ENCODE results near the gene CRMP1.
A peak's percentile ranks its signal among the peaks of the same experiment; 100 is the strongest.

The CRMP1 gene

DNA sequence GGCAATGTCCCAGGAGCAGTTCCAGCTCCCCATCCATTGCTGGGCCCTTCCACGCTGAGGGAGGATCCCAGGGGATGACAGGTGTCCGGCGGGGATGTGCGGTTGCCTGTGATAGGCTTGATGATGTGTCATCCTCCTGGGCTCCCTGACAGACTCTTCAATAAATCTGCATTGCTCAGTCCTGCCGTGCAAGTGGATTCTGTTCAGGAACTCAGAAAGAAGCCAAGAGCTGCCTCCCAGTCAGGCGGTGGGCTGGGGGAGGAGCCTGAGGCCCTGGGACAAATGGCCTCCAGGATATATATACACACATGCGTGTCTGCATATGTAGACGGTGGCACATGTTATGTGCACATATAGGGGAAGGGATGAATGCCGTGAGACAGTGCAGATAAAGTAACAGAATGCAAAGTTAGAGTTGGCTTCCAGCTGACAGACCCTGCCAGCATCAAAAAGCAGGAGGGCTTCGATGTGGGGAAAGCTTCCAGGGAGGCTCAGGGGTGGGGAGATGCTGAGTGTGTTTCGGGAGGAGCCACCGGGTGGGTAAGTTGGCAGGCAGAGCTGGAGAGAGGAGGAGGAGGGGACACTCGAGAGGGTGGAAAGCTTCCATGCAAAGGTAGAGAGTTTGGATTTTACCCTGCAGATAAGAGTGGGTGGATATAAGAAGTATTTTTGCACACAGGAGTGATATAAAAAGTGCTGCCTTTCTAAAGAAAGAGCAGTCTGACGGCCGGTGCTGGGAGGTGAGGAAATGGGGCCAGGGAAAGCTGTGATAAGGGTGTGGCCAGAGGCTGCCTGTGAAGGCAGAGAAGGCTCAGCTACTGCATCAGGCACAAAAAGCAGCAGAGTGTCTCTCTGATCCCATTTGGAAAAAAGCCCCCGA, 28.5 kb upstream of the CRMP1 start:
- no peak for DNase-seq (ENCODE audit: low spot score)

DNA sequence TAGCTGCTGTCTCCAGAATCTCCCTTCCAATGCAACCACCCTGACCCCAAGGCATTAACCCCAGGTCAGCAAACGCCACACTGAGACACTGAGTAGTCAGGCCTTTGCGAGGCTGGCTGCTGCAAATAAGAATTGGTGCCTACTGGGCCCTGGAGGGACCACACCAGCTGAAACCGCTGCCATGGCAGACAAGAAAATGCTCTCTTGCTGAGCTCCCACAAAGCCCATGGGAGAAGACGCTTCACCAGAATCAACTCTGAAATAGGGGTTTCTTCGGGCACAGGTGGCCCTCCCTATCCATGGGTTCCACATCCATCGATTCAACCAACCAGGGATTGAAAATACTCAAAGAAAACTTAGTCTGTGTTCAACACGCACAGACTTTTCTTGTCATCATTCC, 26.7 kb upstream of the CRMP1 start:
- no peak for DNase-seq (ENCODE audit: low spot score)

DNA sequence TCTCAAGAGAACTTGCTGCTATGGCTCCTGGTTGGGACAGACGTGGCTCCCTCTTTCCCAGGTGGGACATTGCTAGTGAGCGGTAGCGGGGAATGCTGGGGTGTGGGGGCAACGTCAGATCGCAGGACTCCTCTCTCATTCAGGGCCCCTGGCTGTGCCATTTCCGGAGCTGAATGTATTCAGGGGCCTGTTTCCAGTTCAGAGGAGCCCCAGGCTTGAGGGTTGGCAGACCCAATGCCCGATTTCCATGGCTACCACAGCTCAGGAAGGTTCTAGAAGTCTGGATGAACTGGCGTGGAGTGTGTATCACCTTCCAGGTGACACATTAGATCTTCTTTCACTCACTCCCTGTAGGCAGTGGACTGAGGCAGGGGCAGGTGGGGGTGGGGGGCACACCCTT, 26.2 kb upstream of the CRMP1 start:
- no peak for DNase-seq (ENCODE audit: low spot score)

DNA sequence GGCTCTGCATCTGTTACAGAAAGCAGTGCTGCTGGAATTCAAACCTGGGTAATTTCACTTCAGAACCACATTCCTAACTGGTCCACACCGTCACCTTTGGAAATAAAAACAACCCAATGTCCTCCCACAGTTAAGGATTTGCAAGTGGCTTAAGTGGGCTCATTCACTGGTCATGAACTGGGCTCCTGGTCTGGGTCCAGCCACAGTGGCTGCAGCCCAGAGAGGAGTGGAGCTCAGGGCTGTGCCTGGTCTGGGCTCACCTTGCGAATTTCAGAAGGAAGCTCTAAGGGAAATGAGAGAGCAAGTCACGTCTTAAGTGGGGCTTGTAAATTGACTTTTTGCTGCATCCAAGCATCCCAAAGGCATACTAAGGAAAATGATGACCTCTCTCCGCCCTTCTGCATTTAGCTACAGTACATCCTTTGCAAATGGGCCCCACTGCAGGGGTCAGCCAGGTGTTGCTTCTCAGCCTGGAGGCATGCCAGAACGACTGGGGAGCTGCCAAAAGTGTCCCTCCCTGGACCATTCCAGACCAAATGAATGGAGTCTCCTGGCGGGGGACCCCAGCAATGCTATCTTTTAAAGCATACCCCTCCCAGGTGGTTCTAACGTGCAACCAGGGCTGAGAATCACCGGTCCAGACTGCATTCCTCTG, 25.6 kb upstream of the CRMP1 start:
- no peak for DNase-seq (ENCODE audit: low spot score)

DNA sequence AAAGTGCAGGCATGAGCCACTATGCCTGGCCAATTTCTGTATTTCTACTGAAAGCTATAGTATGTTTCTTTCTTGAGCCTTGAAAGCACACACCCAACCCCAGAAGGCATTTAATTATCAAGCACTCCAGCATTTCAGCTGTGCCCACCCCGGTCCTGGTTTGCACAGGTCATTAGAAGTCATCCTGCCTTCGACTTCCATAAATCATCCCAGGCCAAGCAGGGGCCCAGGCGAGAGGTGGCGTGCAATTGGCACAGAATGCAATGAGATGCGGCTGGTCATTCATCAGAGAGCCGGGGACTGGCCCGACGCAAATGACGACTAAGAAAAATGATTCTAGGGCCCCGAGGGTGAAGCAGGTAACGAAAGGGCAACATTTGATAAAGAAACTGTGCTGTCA, 24.8 kb upstream of the CRMP1 start:
- no peak for DNase-seq (ENCODE audit: low spot score)

DNA sequence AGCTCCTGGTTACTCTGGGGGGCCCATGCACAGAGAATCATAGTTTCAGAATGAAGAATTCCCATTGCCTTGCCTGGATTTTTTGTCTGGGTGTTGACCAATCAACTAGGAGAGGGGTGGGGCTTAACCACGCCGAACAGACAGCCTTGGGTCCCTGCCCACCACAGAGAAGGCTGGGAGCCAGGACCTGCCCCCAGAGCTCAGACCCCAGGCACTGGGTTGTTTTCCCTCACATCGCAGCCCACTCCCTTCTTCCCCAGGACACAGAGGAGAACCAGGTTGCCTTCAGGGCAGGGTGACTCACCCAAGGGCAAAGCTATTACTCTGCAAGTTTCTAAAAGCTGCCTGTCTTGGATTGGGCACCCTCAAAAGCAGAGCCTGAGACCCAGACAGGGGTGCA, 23.3 kb upstream of the CRMP1 start:
- DNase-seq (ENCODE audit: low spot score), result no peak

DNA sequence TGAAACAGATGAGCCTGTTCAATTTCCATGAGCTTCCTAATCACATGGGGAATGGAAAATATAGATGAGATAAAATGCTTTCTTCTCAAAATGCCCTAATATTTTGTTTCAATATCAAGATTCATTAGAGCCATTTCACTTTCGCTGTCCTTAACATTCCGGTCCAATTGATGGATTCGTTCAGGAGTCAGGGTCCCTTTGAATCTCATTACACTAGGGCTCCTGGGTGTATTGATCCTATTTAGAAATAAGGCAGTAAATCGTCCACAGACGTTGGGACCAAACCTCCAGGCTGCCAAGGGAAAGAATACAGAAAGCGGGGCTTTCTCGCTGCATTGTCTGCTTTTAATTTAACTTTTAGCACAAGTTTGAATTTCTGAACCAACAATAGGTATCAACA, 20.6 kb upstream of the CRMP1 start:
- no peak for DNase-seq (ENCODE audit: low spot score)

DNA sequence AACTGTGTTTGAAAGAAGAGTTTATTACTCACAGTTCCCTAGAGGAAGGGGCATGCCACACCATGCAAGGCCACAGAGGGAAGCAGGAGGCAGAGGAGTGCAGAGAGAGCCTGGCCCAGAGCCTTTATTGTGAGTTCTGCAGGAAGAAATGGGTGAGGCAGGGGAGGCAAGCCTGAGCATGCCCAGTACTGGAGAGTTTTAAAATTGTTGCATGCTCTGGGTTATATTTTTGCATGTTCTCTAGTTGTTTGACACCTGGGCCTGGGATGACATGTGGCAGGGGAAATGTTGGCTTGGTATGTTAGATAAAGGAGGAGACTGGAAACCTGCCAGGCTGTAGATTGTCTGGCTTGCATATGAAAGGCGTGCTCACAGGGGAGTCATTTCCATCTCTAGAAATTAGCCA, 19.7 kb upstream of the CRMP1 start:
- no peak for DNase-seq (ENCODE audit: low spot score)

DNA sequence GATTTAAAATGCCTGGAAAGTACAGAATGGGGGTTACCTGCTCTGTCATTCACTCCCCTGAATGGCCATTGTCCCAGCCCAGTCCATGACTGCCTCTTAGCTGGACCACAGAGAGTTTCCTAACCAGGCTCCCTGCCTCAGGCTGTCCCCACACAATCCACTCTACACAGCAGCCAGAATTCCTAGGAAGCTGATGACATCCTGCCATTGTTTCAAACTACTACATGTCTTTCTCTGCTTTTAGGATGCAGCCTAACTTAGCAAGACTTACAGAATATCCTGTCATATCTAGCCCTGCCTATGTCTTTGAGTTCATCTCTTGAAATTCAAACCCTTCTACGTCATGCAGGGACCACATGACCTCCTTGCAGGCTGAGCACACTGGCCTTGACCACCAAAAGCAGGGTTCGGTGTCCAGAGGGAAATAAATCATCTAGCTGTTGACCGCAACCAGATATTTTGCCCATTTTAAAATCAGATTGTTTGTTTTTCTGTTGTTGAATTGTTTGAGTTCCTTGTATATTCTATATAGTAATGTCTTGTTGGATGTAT, 16.1 kb upstream of the CRMP1 start:
- no peak for DNase-seq (ENCODE audit: low spot score)

DNA sequence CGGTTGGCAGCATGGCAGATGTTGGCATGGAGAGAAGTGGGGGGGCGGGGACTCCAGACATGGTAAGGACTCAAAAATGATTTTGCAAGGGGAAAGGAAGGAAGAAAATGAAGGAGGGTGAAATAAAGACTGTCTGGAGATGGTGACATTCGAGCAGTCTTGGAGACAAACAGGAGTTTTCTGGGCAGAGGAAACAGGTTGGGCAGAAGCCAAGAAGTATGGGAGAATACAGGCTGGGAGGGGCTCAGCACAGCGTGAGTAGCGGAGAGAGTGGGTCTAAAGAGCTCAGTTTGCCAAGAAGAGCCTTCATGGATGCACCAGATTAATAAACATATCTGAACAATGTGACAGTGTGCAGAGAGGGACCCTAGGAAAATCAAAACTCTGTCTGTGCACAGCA, 13.3 kb upstream of the CRMP1 start:
- DNase-seq (ENCODE audit: low spot score), result no peak

DNA sequence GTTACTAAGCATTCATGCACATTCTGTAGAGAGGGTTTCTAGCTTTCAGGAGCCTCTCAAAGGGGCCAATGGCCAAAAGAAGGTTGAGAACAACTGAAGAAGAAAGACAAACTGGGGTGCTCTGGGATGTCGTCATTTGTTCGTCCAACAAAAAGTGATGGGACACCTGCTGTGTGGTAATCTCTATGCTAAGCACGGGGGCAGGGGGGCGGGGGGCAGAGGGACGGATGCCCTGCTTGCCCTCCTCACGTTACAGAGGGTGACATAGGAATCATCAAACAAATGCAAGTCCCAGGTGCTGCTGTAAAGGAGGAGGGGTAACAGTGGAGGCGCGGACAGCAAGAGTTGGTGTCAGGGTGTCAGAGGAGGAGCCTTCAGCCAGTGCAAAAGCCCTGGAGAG, 12.8 kb upstream of the CRMP1 start:
- DNase-seq (ENCODE audit: low spot score), result no peak

DNA sequence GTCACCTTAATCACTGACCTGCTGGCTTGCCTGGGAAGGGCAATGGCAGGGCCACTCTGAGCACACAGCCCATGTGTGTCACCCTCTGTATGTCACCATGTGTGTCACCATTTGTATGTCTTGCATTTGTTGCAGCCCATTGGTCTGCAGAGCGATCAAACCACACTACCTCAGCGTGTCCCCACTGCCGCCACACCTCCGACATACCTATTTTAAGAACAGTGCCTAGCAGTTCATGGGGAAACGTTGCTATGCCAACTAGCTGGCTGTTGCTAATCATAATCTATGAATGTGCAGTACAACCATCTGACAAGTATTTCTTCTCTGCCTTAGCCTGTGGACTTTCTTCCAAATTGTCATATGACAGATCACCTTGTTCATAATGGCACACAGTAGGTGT, 8.0 kb upstream of the CRMP1 start:
- no peak for DNase-seq (ENCODE audit: low spot score)

DNA sequence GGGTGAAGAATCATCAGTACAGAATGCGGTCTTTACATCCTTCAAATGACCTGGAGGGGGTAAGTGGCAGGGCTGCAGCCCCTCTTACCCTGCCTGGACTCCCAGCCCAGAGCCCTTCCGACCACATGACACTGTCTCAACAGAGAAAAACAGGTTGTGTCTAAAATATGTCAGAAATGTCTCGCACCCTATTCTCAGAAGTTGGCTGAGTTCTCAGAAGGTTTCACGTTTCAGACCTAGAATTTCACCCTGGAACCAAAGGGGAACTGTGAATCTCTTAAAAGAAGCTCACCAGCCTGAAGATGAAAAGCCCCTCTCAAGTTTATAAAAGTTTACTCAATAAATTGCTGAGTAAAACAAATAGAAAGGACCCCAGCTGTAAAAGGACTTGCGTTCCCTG, 7.0 kb upstream of the CRMP1 start:
- DNase-seq (ENCODE audit: low spot score), result no peak

DNA sequence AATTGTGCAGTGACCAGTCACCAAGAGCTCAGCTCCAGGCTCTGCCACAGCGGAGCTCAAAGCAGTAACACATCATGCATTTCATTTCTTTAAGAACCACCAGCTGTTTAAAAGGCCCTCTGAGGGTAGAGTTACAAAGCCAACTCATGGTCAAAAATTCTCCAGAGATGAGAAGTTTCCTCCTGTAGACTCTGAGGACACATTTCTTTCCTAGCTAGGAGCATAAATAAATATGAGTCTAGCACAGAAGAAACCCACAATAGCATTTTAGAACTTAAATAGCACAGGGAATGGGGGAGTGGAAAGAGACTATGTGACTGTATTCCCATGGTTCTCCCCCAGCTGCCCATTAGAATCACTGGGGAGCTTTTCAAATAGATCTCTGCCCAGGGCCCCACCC, 6.5 kb upstream of the CRMP1 start:
- DNase-seq (ENCODE audit: low spot score), result no peak

DNA sequence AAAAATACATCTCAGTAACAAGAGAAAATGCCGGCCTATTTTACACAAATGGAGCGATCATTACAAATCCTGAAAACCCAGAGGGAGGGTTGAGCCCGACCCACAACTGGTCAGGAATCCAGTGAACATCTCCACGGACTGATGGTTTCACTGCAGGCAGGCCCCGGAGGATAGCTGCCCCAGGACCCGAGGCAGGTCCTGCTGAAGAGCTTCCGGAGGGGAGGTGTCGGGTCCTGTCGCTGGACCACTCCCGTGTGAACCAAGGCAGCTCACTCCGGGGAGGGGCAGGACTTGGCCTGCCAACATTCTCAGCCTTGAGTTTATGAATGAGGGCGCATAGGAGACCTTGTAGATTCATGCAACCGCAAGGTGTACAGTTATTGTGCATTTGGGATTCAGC, 4.8 kb upstream of the CRMP1 start:
- no peak for DNase-seq (ENCODE audit: low spot score)

DNA sequence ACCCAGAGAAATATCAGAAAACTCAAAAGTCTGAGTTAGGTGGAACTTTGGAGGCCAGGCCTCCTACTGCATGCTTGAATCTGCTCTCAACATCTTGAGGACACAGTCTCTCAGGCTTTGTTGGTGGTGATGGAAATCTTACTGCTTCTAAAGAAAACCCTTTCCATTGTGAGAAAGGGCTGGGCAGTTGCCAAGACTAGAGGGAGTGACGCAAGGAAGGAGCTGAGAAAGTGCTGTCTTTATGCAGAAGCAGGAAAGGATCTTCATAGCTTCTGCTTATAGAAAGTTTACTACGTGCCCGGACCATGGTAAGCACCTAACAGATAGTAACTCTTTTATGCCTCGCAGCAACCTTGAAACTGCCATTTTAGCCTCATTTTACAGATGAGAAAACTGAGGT, 2.4 kb upstream of the CRMP1 start:
- no peak for DNase-seq (ENCODE audit: low spot score)

DNA sequence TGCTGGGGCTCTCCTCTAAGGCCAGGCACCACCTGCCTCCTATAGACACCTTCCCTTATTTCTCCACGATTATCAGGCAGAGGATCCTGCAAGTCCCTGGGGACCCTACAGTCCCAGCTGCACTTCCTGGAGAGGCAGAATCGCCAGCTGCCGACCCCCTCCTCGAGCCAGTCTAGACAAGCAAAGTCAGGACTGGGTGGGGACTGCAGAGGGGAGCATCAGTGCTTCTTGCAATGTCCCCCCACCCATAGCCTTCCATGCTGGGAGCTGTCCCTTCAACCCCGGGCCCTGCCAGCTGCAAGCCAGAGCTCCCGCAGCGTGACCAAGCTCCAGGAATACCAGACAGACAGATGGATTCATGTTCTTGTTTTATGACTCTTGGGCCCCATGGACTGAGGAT, 1.4 kb upstream of the CRMP1 start:
- DNase-seq (ENCODE audit: low spot score), result peak; percentile 79

DNA sequence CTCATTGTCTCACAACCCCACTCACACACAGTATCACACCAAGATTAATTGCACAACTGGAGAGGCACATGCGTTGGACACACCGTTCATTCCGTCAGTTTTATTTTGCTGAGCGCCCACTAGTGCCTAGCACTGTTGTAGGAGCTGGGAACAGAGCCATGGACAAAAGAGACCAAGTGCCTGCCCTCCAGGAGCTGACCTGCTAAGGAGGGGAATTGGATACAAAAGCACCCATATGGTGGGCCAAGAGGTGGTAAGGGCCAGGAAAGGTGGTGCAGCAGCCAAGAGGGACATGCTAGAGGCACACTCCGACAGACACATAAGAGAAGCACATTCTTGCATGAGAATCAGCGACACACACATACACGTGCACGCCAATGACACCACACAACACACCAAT, 705 bp upstream of the CRMP1 start:
- DNase-seq (ENCODE audit: low spot score), result no peak

DNA sequence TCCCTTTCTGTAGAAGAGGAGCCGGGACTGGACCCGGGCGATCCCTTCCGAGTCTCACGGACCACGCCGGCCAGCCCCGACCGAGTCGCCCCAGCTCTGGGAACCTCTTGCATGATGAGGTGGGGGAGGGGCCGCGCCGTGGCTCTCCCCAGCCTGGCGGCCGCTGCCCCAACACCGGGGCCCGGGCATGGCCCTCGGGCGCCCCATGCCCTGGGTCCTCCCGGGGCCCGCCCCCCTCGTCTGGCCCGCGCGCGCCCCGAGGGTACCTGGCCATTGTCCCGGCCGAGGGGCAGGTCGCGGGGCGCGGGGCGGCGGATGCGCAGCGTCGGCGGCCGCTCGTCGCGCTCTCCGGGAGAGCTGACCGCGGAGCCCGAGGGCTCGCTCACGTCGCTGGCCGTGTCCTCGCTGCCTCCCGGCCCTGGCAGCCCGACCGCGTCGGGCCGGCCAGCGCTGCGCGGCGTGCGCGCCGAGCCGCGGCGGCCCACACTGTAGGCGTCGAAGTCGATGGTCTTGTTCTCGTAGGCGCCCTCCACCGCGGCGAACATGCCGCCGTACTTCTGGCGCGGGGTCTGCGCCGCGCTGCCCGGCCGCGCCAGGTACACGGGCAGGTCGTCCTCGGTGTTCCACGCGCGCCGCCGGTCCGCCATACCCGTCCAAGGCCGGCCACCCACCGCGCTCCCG, 423 bp downstream of the CRMP1 start:
- DNase-seq (ENCODE audit: low spot score), result peak; percentile 19

DNA sequence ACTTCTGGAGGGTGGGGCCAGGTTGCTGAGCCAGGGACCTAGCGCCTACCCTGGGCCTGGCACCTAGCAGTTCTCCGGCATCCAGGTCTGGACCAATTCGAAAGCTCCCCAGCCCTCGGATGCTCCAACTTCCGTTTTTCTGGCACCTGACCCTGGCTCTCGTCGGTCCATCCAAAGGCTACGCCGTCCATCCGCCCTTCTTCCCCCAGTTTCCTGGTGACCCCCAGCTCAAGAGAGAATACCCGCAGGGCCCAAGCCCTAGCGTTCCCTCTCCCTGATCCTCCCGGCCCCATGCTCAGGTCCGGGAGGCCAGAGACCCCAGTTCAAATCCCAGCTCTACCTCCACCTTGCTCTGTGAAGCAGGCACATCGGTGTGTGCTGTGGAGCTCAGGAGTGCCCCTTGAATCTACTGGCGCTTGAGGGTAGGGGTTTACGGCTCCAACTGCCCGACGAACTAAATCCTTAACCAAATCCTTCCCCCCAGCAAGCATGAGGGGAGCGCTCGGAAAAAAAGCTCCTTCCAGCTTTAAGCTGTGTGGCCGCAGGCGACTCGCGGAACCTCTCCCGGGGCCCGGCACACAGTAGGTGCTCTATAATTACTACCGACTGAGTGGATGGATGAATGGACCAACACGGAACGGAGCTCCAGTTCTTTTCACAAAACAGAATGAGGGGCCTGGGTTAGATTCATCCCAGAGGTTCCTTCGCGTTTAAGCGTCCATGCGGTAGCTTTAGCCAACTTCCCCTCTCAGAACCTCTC, 1.1 kb downstream of the CRMP1 start:
- peak; percentile 18 for DNase-seq (ENCODE audit: low spot score)

DNA sequence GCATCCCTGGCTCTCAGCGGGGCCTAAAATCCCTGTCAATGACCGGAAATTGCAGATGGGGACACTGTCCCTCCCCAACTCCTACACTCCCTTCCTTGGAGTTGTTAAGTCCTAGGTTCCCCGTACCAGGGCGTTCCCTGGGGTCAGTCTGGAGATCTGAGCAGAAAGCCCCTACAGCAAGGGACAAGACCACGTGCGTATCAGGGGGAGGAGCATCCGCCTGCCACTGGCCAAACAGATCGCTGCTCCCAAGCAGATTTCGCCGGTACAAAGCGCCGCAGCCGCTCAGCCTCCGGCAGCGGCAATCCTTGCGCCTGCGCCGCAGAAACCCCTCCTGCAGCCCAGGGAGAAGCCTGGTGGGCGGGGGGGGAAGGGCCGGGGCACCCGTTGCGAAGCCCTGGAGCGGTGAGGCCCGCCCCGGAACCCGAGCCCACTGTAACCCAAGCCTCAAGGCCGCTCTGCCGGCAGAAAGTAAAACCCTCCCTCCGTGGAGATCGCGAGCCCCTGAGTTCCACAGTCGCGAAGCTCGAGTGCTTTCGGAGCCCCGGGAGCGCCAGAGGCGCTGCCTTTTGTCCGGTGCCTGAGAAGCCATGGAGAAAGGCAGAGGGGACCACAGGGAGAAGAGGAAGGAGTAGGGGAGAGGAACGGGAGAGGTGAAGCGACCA, 2.7 kb downstream of the CRMP1 start:
- DNase-seq (ENCODE audit: low spot score), result peak; percentile 95

All from SK-N-DZ (cell line).